Mesothelial cell of epicardium (in vitro differentiated cells): ENCODE data around the gene PEX5. TPM values are rescaled to one million over a fixed set of nuclear protein-coding genes. Genes with fewer than 3 reads are reported as not detected.
"Not testable (repeated sequence)": the region's sequence is repeated elsewhere in the genome, so short reads cannot be mapped to it uniquely, and the experiment has no call there.

Source experiments
- DNase-seq, 2 experiments: peaks; one replicate each; pipeline ENCODE4 v3.0.0; 2021; ENCODE audit warnings: low spot score in 2 of 2; ENCODE audit not compliant: unreplicated experiment in 2 of 2
- H3K27ac Mint-ChIP-seq: 2 replicates; pipeline ENCODE4 v1.8.0; 2021; ENCODE audit warnings: mixed read lengths
- H3K27me3 Mint-ChIP-seq: 2 replicates; pipeline ENCODE4 v1.8.0; 2021; ENCODE audit warnings: low read depth, mixed read lengths
- H3K36me3 Mint-ChIP-seq: 2 replicates; pipeline ENCODE4 v1.8.0; 2021; ENCODE audit warnings: mixed read lengths
- H3K4me1 Mint-ChIP-seq: 2 replicates; pipeline ENCODE4 v1.8.0; 2021; ENCODE audit warnings: mixed read lengths
- H3K4me3 Mint-ChIP-seq: 2 replicates; pipeline ENCODE4 v1.8.0; 2021; ENCODE audit warnings: mild to moderate bottlenecking, moderate library complexity, mixed read lengths
- H3K9me3 Mint-ChIP-seq: 2 replicates; pipeline ENCODE4 v1.8.0; 2021; ENCODE audit warnings: mixed read lengths
- total RNA-seq: library from RNA; stranded (reverse); gene quantifications from 3 replicates; pipeline ENCODE4 v1.2.1, GENCODE V29; 2021
- TF ChIP-seq, protein P1 (sequence below): fragments of 200-600 bp; sonication (generic); IDR thresholded peaks from one replicate; pipeline ENCODE4 v1.5.0; 2021; ENCODE audit warnings: antibody characterized with exemption; ENCODE audit not compliant: unreplicated experiment

PEX5 gene
- total RNA-seq, 1 donor from 2014 or later: 50.4 TPM

- no peaks in the 10 kb centered on the region for H3K9me3 Mint-ChIP-seq
- no peak overlapping the region for H3K27ac Mint-ChIP-seq
- H3K27me3 Mint-ChIP-seq: peaks cover 10% of the 10 kb centered on the region
- H3K36me3 Mint-ChIP-seq: no peaks in the 10 kb centered on the region
- TF ChIP-seq, protein P1, sequence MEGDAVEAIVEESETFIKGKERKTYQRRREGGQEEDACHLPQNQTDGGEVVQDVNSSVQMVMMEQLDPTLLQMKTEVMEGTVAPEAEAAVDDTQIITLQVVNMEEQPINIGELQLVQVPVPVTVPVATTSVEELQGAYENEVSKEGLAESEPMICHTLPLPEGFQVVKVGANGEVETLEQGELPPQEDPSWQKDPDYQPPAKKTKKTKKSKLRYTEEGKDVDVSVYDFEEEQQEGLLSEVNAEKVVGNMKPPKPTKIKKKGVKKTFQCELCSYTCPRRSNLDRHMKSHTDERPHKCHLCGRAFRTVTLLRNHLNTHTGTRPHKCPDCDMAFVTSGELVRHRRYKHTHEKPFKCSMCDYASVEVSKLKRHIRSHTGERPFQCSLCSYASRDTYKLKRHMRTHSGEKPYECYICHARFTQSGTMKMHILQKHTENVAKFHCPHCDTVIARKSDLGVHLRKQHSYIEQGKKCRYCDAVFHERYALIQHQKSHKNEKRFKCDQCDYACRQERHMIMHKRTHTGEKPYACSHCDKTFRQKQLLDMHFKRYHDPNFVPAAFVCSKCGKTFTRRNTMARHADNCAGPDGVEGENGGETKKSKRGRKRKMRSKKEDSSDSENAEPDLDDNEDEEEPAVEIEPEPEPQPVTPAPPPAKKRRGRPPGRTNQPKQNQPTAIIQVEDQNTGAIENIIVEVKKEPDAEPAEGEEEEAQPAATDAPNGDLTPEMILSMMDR: no peak
- H3K4me1 Mint-ChIP-seq: no peaks in the 10 kb centered on the region
- no peak overlapping the region for H3K4me3 Mint-ChIP-seq
- no peak for DNase-seq
Measured at GRCh38 chr12:7221486-7221885, 32.0 kb downstream of the PEX5 start.

DNA sequence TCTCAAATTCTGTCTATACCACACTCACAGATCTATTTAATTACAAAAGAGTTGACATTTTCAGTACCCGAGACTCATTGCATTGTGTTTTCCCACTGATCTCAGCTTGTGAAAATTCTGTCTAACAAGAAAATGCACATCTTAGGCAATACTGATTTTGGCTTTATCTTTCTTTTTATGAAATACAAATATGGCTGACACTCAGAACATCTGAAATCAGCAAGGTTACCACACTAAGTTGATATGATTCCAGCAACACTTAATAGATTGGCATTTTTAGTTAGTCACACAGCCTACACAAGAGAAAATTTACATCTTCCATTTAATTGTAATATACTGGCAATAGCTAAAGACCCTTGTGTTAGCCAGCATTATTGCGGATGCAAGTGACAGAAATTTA lies 40.3 kb downstream of the PEX5 start:
- DNase-seq: no peak
- H3K27ac Mint-ChIP-seq: no peak overlapping the region
- no peaks in the 10 kb centered on the region for H3K36me3 Mint-ChIP-seq
- peaks cover 31% of the 10 kb centered on the region for H3K27me3 Mint-ChIP-seq
- H3K4me1 Mint-ChIP-seq: no peaks in the 10 kb centered on the region
- TF ChIP-seq, protein P1: no peak
- no peak overlapping the region for H3K4me3 Mint-ChIP-seq
- H3K9me3 Mint-ChIP-seq: peaks cover 12% of the 10 kb centered on the region

DNA sequence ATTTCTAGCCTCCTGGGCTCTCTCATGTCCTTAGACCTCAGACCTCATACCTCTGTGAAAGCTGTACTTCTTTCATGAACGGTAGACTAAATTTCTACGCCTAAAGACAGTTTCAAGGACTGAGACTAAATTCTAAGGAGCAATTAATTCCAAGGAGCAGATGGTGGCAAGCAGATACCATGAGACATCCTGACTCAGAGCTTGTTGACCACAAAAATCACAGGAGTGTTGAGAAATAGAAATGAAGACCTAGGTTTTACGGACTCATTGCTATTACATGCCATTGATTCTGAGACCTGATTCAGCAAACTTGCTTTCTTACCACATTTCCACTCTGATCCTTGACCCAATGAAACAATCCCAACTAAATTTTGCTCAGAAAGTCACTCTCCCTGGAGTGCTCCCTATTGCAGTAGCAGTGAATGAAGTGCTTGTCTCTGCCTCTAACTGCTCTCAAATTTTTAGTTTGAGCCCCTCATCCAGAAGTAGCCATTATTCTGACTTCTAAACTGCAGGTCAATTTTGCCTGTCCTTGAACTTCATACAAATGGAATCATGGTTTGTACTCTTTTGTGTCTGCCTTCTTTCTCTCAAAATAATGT lies 52.0 kb downstream of the PEX5 start:
- no peaks in the 10 kb centered on the region for H3K4me1 Mint-ChIP-seq
- DNase-seq: no peak
- no peak overlapping the region for H3K27ac Mint-ChIP-seq
- no peak overlapping the region for H3K4me3 Mint-ChIP-seq
- H3K9me3 Mint-ChIP-seq: peaks cover 14% of the 10 kb centered on the region
- TF ChIP-seq, protein P1: no peak
- no peaks in the 10 kb centered on the region for H3K27me3 Mint-ChIP-seq
- no peaks in the 10 kb centered on the region for H3K36me3 Mint-ChIP-seq

DNA sequence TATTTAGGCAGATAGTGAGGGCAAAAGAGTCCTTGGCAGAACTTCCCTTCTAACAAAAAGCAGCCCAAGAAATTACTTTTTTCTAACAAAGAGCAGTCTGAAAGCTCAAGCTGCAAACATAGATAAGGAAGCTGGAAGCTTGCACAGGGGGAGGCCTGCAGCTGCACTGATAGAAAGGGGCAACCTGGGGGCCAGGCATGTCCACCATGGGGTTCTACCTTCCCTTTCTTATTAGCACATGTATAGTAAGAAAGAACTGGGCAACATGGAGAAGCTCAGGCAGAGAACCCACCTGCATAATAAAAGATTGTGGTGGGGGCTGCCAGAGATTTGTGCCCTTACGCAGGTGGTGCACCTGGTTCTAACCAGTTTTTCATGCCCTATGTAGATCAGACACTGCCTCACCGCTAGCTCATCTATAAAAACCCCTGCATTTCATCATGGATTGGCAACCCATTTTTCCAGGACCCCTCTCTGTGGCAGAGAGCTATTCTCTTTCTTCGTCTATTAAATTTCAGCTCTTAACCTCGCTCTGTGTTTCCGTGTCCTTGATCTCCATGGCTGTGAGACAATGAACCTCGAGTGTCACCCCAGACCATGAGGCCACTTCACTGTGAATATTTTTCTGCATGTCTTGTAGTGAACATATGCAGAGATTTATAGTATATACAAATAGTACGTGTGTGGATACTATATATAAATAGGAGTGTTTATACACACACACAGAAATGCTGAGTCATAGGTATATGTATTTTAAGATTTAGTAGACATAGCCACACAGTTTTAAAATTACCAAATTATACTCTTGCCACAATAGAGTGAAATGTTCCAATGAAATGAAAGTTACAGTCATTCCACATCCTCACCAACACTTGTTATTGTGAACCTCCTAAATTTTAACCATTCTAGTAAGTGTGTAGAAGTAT lies 53.0 kb downstream of the PEX5 start:
- Mint-ChIP-seq H3K27me3 (no peaks in the 10 kb centered on the region), H3K36me3 (no peaks in the 10 kb centered on the region), H3K9me3 (peaks cover 15% of the 10 kb centered on the region), H3K4me1 (no peaks in the 10 kb centered on the region), H3K27ac (no peak overlapping the region), H3K4me3 (no peak overlapping the region)
- TF ChIP-seq, protein P1: no peak
- no peak for DNase-seq

DNA sequence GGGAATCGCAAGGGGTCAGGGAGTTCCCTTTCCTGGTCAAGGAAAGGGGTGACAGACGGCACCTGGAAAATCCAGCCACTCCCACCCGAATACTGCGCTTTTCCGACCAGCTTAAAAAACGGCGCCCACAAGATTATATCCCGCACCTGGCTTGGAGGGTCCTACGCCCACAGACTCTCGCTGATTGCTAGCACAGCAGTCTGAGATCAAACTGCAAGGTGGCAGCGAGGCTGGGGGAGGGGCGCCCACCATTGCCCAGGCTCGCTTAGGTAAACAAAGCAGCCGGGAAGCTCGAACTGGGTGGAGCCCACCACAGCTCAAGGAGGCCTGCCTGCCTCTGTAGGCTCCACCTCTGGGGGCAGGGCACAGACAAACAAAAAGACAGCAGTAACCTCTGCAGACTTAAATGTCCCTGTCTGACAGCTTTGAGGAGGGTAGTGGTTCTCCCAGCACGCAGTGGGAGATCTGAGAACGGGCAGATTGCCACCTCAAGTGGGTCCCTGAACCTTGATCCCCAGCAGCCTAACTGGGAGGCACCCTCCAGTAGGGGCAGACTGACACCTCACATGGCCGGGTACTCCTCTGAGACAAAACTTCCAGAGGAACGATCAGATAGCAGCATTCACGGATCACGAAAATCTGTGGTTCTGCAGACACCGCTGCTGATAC lies 62.0 kb downstream of the PEX5 start:
- not testable (repeated sequence) for H3K27ac Mint-ChIP-seq, H3K4me3 Mint-ChIP-seq, H3K27me3 Mint-ChIP-seq, H3K4me1 Mint-ChIP-seq, DNase-seq, H3K36me3 Mint-ChIP-seq
- peaks cover 14% of the 10 kb centered on the region for H3K9me3 Mint-ChIP-seq

DNA sequence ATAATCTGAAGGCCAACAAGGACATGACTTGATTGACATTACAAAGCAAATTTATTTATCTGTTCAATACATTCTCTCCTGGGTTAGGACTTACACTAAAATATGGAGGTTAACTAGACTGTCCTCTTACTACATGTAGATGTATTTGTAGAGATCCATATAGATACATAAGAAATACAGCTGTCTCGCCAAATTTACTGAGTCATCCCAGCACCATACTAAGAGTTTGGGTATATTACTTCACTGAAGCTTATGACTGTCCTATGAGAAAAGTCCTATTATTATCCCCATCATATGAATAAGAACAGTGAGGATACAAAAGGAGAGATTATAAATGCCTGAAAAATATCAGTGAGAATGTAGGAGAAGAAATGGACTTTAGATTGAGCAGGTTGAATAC lies 69.6 kb downstream of the PEX5 start:
- no peaks in the 10 kb centered on the region for H3K4me1 Mint-ChIP-seq
- H3K4me3 Mint-ChIP-seq: no peak overlapping the region
- TF ChIP-seq, protein P1: no peak
- peaks cover 3% of the 10 kb centered on the region for H3K9me3 Mint-ChIP-seq
- peaks cover 19% of the 10 kb centered on the region for H3K27me3 Mint-ChIP-seq
- DNase-seq: no peak
- no peak overlapping the region for H3K27ac Mint-ChIP-seq
- H3K36me3 Mint-ChIP-seq: no peaks in the 10 kb centered on the region
